Type B pancreatic cell (in vitro differentiated cells): ENCODE measurements around the gene TUBGCP3. TPM values are rescaled to one million over a fixed set of nuclear protein-coding genes. Genes with fewer than 3 reads are reported as not detected.

Experiments
- DNase-seq: peaks from one replicate; pipeline ENCODE4 v3.0.0; 2021; ENCODE audit warnings: mixed read lengths; ENCODE audit not compliant: unreplicated experiment; ENCODE audit errors: extremely low spot score
- H3K27ac Mint-ChIP-seq: 2 replicates; pipeline ENCODE4 v1.8.0; 2021; ENCODE audit warnings: mild to moderate bottlenecking, mixed read lengths
- H3K27me3 Mint-ChIP-seq: 2 replicates; pipeline ENCODE4 v1.8.0; 2021; ENCODE audit warnings: mixed read lengths
- H3K36me3 Mint-ChIP-seq: 2 replicates; pipeline ENCODE4 v1.8.0; 2021; ENCODE audit warnings: mixed read lengths
- H3K4me1 Mint-ChIP-seq: one replicate; pipeline ENCODE4 v1.8.0; 2021; ENCODE audit warnings: mixed read lengths; ENCODE audit not compliant: unreplicated experiment
- H3K4me3 Mint-ChIP-seq: 2 replicates; pipeline ENCODE4 v1.8.0; 2021; ENCODE audit warnings: mild to moderate bottlenecking, mixed read lengths
- H3K9me3 Mint-ChIP-seq: 2 replicates; pipeline ENCODE4 v1.8.0; 2021; ENCODE audit warnings: mixed read lengths
- CTCF ChIP-seq: fragments of 200-600 bp; sonication (generic); conservative IDR thresholded peaks from 2 replicates; pipeline ENCODE4 v1.5.0; 2021; ENCODE audit warnings: antibody characterized with exemption, mild to moderate bottlenecking
- total RNA-seq: library from RNA; stranded (reverse); gene quantifications from 2 replicates; pipeline ENCODE4 v1.2.1, GENCODE V29; 2021; ENCODE audit warnings: low replicate concordance

TUBGCP3 gene
- total RNA-seq, 1 donor from 2014 or later: 34.0 TPM

GRCh38 chr13:112530861-112531260 lies 57.1 kb downstream of the TUBGCP3 start:
- no peaks in the 10 kb centered on the region for H3K27me3 Mint-ChIP-seq

GRCh38 chr13:112529216-112529615 lies 58.7 kb downstream of the TUBGCP3 start:
- Mint-ChIP-seq H3K27ac (no peak overlapping the region), H3K36me3 (no peaks in the 10 kb centered on the region), H3K27me3 (no peaks in the 10 kb centered on the region), H3K4me3 (no peak overlapping the region), H3K9me3 (no peaks in the 10 kb centered on the region), H3K4me1 (no peaks in the 10 kb centered on the region)
- TF ChIP-seq CTCF: no peak
- no peak for DNase-seq

More at GRCh38 chr13:112530861-112531260, 57.1 kb downstream of the TUBGCP3 start:
- H3K9me3 Mint-ChIP-seq: no peaks in the 10 kb centered on the region
- no peak for DNase-seq
- peaks cover 6% of the 10 kb centered on the region for H3K36me3 Mint-ChIP-seq
- H3K4me3 Mint-ChIP-seq: no peak overlapping the region
- H3K27ac Mint-ChIP-seq: no peak overlapping the region
- no peaks in the 10 kb centered on the region for H3K4me1 Mint-ChIP-seq
- TF ChIP-seq CTCF: no peak

GRCh38 chr13:112526146-112526853 lies 61.7 kb downstream of the TUBGCP3 start:
- no peak for DNase-seq
- Mint-ChIP-seq H3K4me3 (no peak overlapping the region), H3K36me3 (no peaks in the 10 kb centered on the region), H3K27me3 (no peaks in the 10 kb centered on the region), H3K9me3 (no peaks in the 10 kb centered on the region), H3K27ac (no peak overlapping the region), H3K4me1 (no peaks in the 10 kb centered on the region)
- TF ChIP-seq CTCF: no peak

GRCh38 chr13:112525356-112525945 lies 62.5 kb downstream of the TUBGCP3 start:
- DNase-seq: no peak
- H3K4me3 Mint-ChIP-seq: no peak overlapping the region
- H3K27ac Mint-ChIP-seq: no peak overlapping the region
- H3K9me3 Mint-ChIP-seq: no peaks in the 10 kb centered on the region
- H3K4me1 Mint-ChIP-seq: no peaks in the 10 kb centered on the region
- no peak for TF ChIP-seq CTCF
- no peaks in the 10 kb centered on the region for H3K27me3 Mint-ChIP-seq
- no peaks in the 10 kb centered on the region for H3K36me3 Mint-ChIP-seq

- Mint-ChIP-seq H3K4me3 (no peak overlapping the region), H3K9me3 (no peaks in the 10 kb centered on the region), H3K4me1 (no peaks in the 10 kb centered on the region), H3K27me3 (no peaks in the 10 kb centered on the region), H3K27ac (no peak overlapping the region), H3K36me3 (peaks cover 5% of the 10 kb centered on the region)
- no peak for DNase-seq
- no peak for TF ChIP-seq CTCF
Observed at GRCh38 chr13:112522578-112522977, 65.4 kb downstream of the TUBGCP3 start.
